H1 (cell line): Measurements from ENCODE around the gene KSR2. TPM values are rescaled to one million over a fixed set of nuclear protein-coding genes. Genes with fewer than 3 reads are reported as not detected.

Experiments
- CTCF ChIA-PET: fragments of 300-600 bp; sonication (Branson Sonifier 250); formaldehyde crosslinking; loops from one replicate; lab custom pipeline; 2021; ENCODE audit not compliant: partially characterized antibody; lab: Charles Lee
- POLR2A ChIA-PET: fragments of 300-600 bp; sonication (Branson Sonifier 250); formaldehyde crosslinking; loops from one replicate; lab custom pipeline; 2021; ENCODE audit warnings: inconsistent platforms; ENCODE audit not compliant: partially characterized antibody; lab: Charles Lee
- DNase-seq, 2 experiments: peaks; one replicate each; pipeline versions ENCODE4 v3.0.0 to v3.0.0-alpha.2; 2010 to 2022; ENCODE audit warnings: low spot score in 2 of 2, low read depth in 1 of 2, mixed read lengths in 1 of 2
- FAIRE-seq: peaks from 2 replicates; lab custom pipeline; 2011; peaks lifted over from hg19 to GRCh38; lab: Jason Lieb, UNC
- H2AFZ ChIP-seq: 2 replicates; pipeline ENCODE4 v1.8.1; 2012; ENCODE audit warnings: low read length, inconsistent platforms
- H2AK5ac ChIP-seq: 2 replicates; pipeline ENCODE4 v1.6.1; 2013; ENCODE audit warnings: low read depth, low read length
- H2BK120ac ChIP-seq: replicated peaks from 2 replicates; pipeline ENCODE3; 2013; ENCODE audit warnings: low read depth, low read length, inconsistent platforms
- H2BK12ac ChIP-seq: 2 replicates; pipeline ENCODE4 v1.6.1; 2013; ENCODE audit warnings: low read depth, low read length
- H2BK15ac ChIP-seq: 2 replicates; pipeline ENCODE4 v1.6.1; 2013; ENCODE audit warnings: low read length
- H2BK20ac ChIP-seq: 2 replicates; pipeline ENCODE4 v1.6.1; 2013; ENCODE audit warnings: low read length
- H2BK5ac ChIP-seq: 2 replicates; pipeline ENCODE4 v1.6.1; 2013; ENCODE audit warnings: low read depth, low read length
- H3K14ac ChIP-seq: 2 replicates; pipeline ENCODE4 v1.6.1; 2013; ENCODE audit warnings: inconsistent platforms; ENCODE audit not compliant: insufficient read length
- H3K18ac ChIP-seq: 2 replicates; pipeline ENCODE4 v1.6.1; 2013; ENCODE audit warnings: low read length; ENCODE audit errors: extremely low read depth
- H3K23ac ChIP-seq: 2 replicates; pipeline ENCODE4 v1.6.1; 2013; ENCODE audit warnings: inconsistent platforms; ENCODE audit not compliant: insufficient read length
- H3K23me2 ChIP-seq: 2 replicates; pipeline ENCODE4 v1.6.1; 2013; ENCODE audit warnings: low read depth, low read length
- H3K27ac ChIP-seq: 2 replicates; pipeline ENCODE4 v1.6.1; 2011; ENCODE audit warnings: low read depth, low read length, inconsistent platforms
- H3K27me3 ChIP-seq, 4 experiments: replicated peaks in 1 of 4; 1 replicate in 1 of 4; 2 replicates in 3 of 4; pipeline versions ENCODE4 v1.6.1 to v1.8.1; 2011 to 2013; ENCODE audit warnings: low read length in 3 of 4, mild to moderate bottlenecking in 3 of 4, inconsistent platforms in 2 of 4, mixed read lengths in 2 of 4, moderate library complexity in 1 of 4; ENCODE audit not compliant: control insufficient read depth in 3 of 4, insufficient read depth in 3 of 4; ENCODE audit errors: extremely low read depth in 1 of 4
- H3K36me3 ChIP-seq, 4 experiments: 2 replicates each; pipeline versions ENCODE4 v1.6.1 to v1.8.1; 2011 to 2013; ENCODE audit warnings: mild to moderate bottlenecking in 4 of 4, low read length in 3 of 4, moderate library complexity in 2 of 4, control low read depth in 1 of 4, inconsistent platforms in 1 of 4; ENCODE audit not compliant: insufficient read depth in 4 of 4, control insufficient read depth in 2 of 4
- H3K4ac ChIP-seq: replicated peaks from 2 replicates; pipeline ENCODE3; 2013; ENCODE audit warnings: low read length, low read depth, mixed read lengths, inconsistent platforms; ENCODE audit not compliant: insufficient read length
- H3K4me1 ChIP-seq, 4 experiments: replicated peaks in 1 of 4; 1 replicate in 1 of 4; 2 replicates in 3 of 4; pipeline versions ENCODE4 v1.6.1 to v1.8.1; 2011 to 2013; ENCODE audit warnings: low read length in 3 of 4, inconsistent platforms in 2 of 4, mixed read lengths in 1 of 4; ENCODE audit not compliant: insufficient read depth in 4 of 4, control insufficient read depth in 3 of 4
- H3K4me2 ChIP-seq, 2 experiments: 2 replicates each; pipeline versions ENCODE4 v1.6.1 to v1.8.1; 2011 to 2013; ENCODE audit warnings: low read depth in 2 of 2, low read length in 2 of 2, control low read depth in 1 of 2, inconsistent platforms in 1 of 2, mild to moderate bottlenecking in 1 of 2; ENCODE audit not compliant: insufficient read depth in 1 of 2
- H3K4me3 ChIP-seq, 4 experiments: fragments of 200-600, 300-600 bp in 1 of 4; sonication (generic), shearing (Covaris generic), sonication (Bioruptor Twin) in 1 of 4; 2 replicates each; pipeline versions ENCODE4 v1.5.1 to v1.8.1; 2011 to 2016; ENCODE audit warnings: low read length in 4 of 4, low read depth in 3 of 4, control low read depth in 2 of 4, inconsistent platforms in 2 of 4, mild to moderate bottlenecking in 2 of 4, mixed read lengths in 1 of 4, moderate library complexity in 1 of 4; ENCODE audit not compliant: insufficient read depth in 2 of 4; ENCODE audit errors: extremely low read depth in 1 of 4
- H3K56ac ChIP-seq: replicated peaks from 2 replicates; pipeline ENCODE3; 2013; ENCODE audit warnings: low read depth, mild to moderate bottlenecking, mixed read lengths, low read length, inconsistent platforms; ENCODE audit not compliant: insufficient read length
- H3K79me1 ChIP-seq: 2 replicates; pipeline ENCODE4 v1.6.1; 2013; ENCODE audit warnings: low read depth, low read length, control low read depth
- H3K79me2 ChIP-seq, 2 experiments: 2 replicates each; pipeline versions ENCODE4 v1.6.1 to v1.8.1; 2012 to 2013; ENCODE audit warnings: low read length in 2 of 2, mild to moderate bottlenecking in 2 of 2, inconsistent platforms in 1 of 2; ENCODE audit not compliant: insufficient read depth in 2 of 2, control insufficient read depth in 1 of 2
- H3K9ac ChIP-seq, 4 experiments: replicated peaks in 1 of 4; 1 replicate in 1 of 4; 2 replicates in 3 of 4; pipeline versions ENCODE4 v1.6.1 to v1.8.1; 2011 to 2013; ENCODE audit warnings: low read depth in 3 of 4, low read length in 3 of 4, control low read depth in 2 of 4, mild to moderate bottlenecking in 2 of 4, moderate library complexity in 2 of 4, inconsistent platforms in 1 of 4; ENCODE audit errors: extremely low read depth in 1 of 4
- H3K9me3 ChIP-seq, 2 experiments: 2 replicates each; pipeline versions ENCODE4 v1.6.1 to v1.8.1; 2012 to 2013; ENCODE audit warnings: mild to moderate bottlenecking in 2 of 2, moderate library complexity in 2 of 2, control low read depth in 1 of 2, inconsistent platforms in 1 of 2, low read depth in 1 of 2, low read length in 1 of 2, mixed read lengths in 1 of 2; ENCODE audit not compliant: insufficient read depth in 2 of 2
- H4K20me1 ChIP-seq, 2 experiments: replicated peaks in 1 of 2; 2 replicates each; pipeline versions ENCODE3 to v1.8.1; 2011 to 2013; ENCODE audit warnings: inconsistent platforms in 2 of 2, low read length in 2 of 2, mild to moderate bottlenecking in 1 of 2; ENCODE audit not compliant: insufficient read depth in 2 of 2, control insufficient read depth in 1 of 2
- H4K5ac ChIP-seq: 2 replicates; pipeline ENCODE4 v1.6.1; 2013; ENCODE audit warnings: low read length, low read depth, mixed read lengths, inconsistent platforms; ENCODE audit not compliant: insufficient read length
- H4K8ac ChIP-seq: 2 replicates; pipeline ENCODE4 v1.8.0; 2013; ENCODE audit warnings: mild to moderate bottlenecking, moderate library complexity, low read length, inconsistent platforms; ENCODE audit not compliant: insufficient read depth; ENCODE audit errors: extremely low read depth
- H4K91ac ChIP-seq: replicated peaks from 2 replicates; pipeline ENCODE3; 2013; ENCODE audit warnings: low read length, mixed read lengths, inconsistent platforms; ENCODE audit not compliant: insufficient read length
- ASH2L ChIP-seq: fragments of 200-600, 300-600 bp; sonication (generic); IDR thresholded peaks from one replicate; pipeline ENCODE4 v1.7.1; 2017; ENCODE audit warnings: low read length
- POLR2A ChIP-seq, 2 experiments: IDR thresholded peaks; 1 replicate in 1 of 2; 2 replicates in 1 of 2; pipeline ENCODE4 v1.6.1; 2011; ENCODE audit warnings: low read depth in 2 of 2, low read length in 2 of 2, mild to moderate bottlenecking in 2 of 2; ENCODE audit errors: control extremely low read depth in 1 of 2
- polyA plus RNA-seq, 7 experiments: library from polyadenylated mRNA; depleted of rRNA in 3 of 7; stranded (reverse) in 5 of 7; unstranded in 2 of 7; fragments of >200 nt in 5 of 7; fragments of 200-250 nt in 2 of 7; gene quantifications; 1 replicate in 5 of 7; 2 replicates in 1 of 7; 4 replicates in 1 of 7; pipeline versions ENCODE4 v1.2.1 to v1.2.3, GENCODE V29; 2011 to 2013; ENCODE audit warnings: missing spikeins in 2 of 7, mixed read lengths in 2 of 7
- total RNA-seq: library from RNA; stranded (reverse); fragmentation: NEBNext Ultra II Directional; extraction: Animal tissue kit (Norgen Biotek cat#: 25700); gene quantifications from 2 replicates; pipeline ENCODE4 v1.2.1, GENCODE V29; 2021
- TF ChIP-seq, protein P1 (sequence below), 3 experiments: IDR thresholded peaks; 1 replicate in 2 of 3; 2 replicates in 1 of 3; pipeline versions ENCODE4 v1.5.1 to v1.6.1; 2011; ENCODE audit warnings: low read length in 3 of 3, mild to moderate bottlenecking in 3 of 3, inconsistent platforms in 2 of 3, low read depth in 1 of 3, moderate library complexity in 1 of 3; ENCODE audit not compliant: insufficient read depth in 1 of 3; ENCODE audit errors: control extremely low read depth in 1 of 3

KSR2 gene
- total and polyA plus RNA-seq, 2 of the 8 experiments (the other 6 are each of a cell fraction or from before 2014, with no cell fraction given), result 0.74 to 2.2 TPM

DNA sequence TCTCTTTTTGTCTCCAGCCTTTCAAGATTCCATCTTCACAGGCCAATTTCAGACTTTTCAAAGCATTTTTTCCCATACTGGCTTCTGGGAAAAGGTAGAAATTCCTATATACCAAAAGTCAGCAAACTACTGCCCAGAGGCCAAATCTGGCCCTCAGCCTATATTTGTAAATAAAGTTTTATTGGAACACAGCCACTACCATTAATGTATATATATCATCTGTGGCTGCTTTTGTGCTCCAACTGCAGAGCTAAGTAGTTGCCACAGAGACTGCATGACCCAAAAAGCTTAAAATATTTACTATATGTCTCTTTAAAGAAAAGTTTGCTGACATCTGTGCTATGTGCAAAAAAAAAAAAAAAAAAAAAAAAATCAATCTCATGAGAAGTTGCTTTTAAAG is 76.3 kb downstream of the KSR2 start:
- CTCF ChIA-PET, result interaction anchor here (0.6 to 1.2 kb wide), 4 partner anchors 15 to 162 kb away, joined by 3 read pairs; no protein-coding TSS in a partner anchor
- no peak for DNase-seq
- H3K36me3 ChIP-seq, result no peaks in the 10 kb centered on the region

More for the DNA sequence above, 76.3 kb downstream of the KSR2 start:
- Histone ChIP-seq H3K9ac (no peak overlapping the region), H3K14ac (no peak overlapping the region), H3K4ac (no peak overlapping the region), H3K23me2 (no peaks in the 10 kb centered on the region), H3K79me1 (no peaks in the 10 kb centered on the region), H4K5ac (no peak overlapping the region), H3K56ac (no peak overlapping the region), H2BK12ac (no peak overlapping the region), H2BK20ac (no peak overlapping the region), H3K23ac (no peak overlapping the region), H3K4me3 (no peak overlapping the region), H3K27ac (no peak overlapping the region), H4K91ac (no peak overlapping the region), H2AK5ac (no peak overlapping the region), H3K4me2 (no peak overlapping the region), H4K20me1 (no peaks in the 10 kb centered on the region), H3K9me3 (no peaks in the 10 kb centered on the region), H2AFZ (no peak overlapping the region), H3K79me2 (no peaks in the 10 kb centered on the region), H3K4me1 (no peaks in the 10 kb centered on the region), H2BK15ac (no peak overlapping the region), H3K18ac (no peak overlapping the region), H2BK120ac (no peak overlapping the region), H2BK5ac (no peak overlapping the region), H4K8ac (no peak overlapping the region), H3K27me3 (no peaks in the 10 kb centered on the region)
- POLR2A ChIA-PET, result interaction anchor here (0.9 kb wide), 1 partner anchor 86 kb away, joined by 3 read pairs; no protein-coding TSS in a partner anchor
- TF ChIP-seq ASH2L, result no peak
- TF ChIP-seq, protein P1, sequence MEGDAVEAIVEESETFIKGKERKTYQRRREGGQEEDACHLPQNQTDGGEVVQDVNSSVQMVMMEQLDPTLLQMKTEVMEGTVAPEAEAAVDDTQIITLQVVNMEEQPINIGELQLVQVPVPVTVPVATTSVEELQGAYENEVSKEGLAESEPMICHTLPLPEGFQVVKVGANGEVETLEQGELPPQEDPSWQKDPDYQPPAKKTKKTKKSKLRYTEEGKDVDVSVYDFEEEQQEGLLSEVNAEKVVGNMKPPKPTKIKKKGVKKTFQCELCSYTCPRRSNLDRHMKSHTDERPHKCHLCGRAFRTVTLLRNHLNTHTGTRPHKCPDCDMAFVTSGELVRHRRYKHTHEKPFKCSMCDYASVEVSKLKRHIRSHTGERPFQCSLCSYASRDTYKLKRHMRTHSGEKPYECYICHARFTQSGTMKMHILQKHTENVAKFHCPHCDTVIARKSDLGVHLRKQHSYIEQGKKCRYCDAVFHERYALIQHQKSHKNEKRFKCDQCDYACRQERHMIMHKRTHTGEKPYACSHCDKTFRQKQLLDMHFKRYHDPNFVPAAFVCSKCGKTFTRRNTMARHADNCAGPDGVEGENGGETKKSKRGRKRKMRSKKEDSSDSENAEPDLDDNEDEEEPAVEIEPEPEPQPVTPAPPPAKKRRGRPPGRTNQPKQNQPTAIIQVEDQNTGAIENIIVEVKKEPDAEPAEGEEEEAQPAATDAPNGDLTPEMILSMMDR (IDR thresholded peaks at IDR 0.05; ENCODE audit: control extremely low read depth in 1 of 3, insufficient read depth in 1 of 3, low read depth in 1 of 3, low read length in 3 of 3), result no peak
- TF ChIP-seq POLR2A (IDR thresholded peaks at IDR 0.05; ENCODE audit: control extremely low read depth in 1 of 2, low read depth in 2 of 2, low read length in 2 of 2), result no peak
- no peak for FAIRE-seq
